Epithelial cell of proximal tubule (primary cell): Measurements from ENCODE around the gene HSPA12B. TPM values are rescaled to one million over a fixed set of nuclear protein-coding genes. Genes with fewer than 3 reads are reported as not detected.

Experiments
- DNase-seq: peaks from one replicate; pipeline ENCODE4 v3.0.0-alpha.2; 2011; ENCODE audit warnings: low read depth
- H3K4me3 ChIP-seq: 2 replicates; pipeline ENCODE4 v1.5.1; 2011; ENCODE audit warnings: low read depth, mild to moderate bottlenecking, low read length
- CTCF ChIP-seq: conservative IDR thresholded peaks from 2 replicates; pipeline ENCODE4 v1.5.1; 2012; ENCODE audit warnings: low read depth, mild to moderate bottlenecking, low read length
- total RNA-seq: library from RNA; depleted of rRNA; stranded (reverse); fragments of >200 nt; gene quantifications from 2 replicates; pipeline ENCODE4 v1.2.3, GENCODE V29; 2015

The HSPA12B gene
- total RNA-seq, 1 donor from 2014 or later: not detected

- no peak for DNase-seq
- TF ChIP-seq CTCF: no peak
- no peak overlapping the region for H3K4me3 ChIP-seq
These were observed 21.2 kb downstream of the HSPA12B start for GRCh38 chr20:3753501-3754275.

- no peak for TF ChIP-seq CTCF
- H3K4me3 ChIP-seq: no peak overlapping the region
- DNase-seq: no peak
These were observed 21.8 kb downstream of the HSPA12B start for GRCh38 chr20:3754276-3754630.

GRCh38 chr20:3755269-3755668, 22.8 kb downstream of the HSPA12B start:
- no peak overlapping the region for H3K4me3 ChIP-seq
- DNase-seq: no peak
- TF ChIP-seq CTCF: no peak

- no peak overlapping the region for H3K4me3 ChIP-seq
- DNase-seq: no peak
- no peak for TF ChIP-seq CTCF
These were observed 23.5 kb downstream of the HSPA12B start for GRCh38 chr20:3755814-3756480.

GRCh38 chr20:3757268-3757667, 24.8 kb downstream of the HSPA12B start:
- no peak for TF ChIP-seq CTCF
- no peak for DNase-seq
- no peak overlapping the region for H3K4me3 ChIP-seq

- no peak for TF ChIP-seq CTCF
- no peak for DNase-seq
- no peak overlapping the region for H3K4me3 ChIP-seq
These were observed 26.1 kb downstream of the HSPA12B start for GRCh38 chr20:3758566-3758965.
